Tibial nerve (tissue), 3 donors: ENCODE results near the gene GPR32.

Source experiments
- POLR2A ChIP-seq, 2 donors: fragments of 450-650 bp; IDR thresholded peaks; one replicate each; pipeline ENCODE4 v1.6.1; 2017; ENCODE audit warnings: antibody characterized with exemption in 2 of 2, mild to moderate bottlenecking in 2 of 2, moderate library complexity in 2 of 2
- TF ChIP-seq, protein P1 (sequence below), 5 experiments: fragments of 200-600 bp in 3 of 5; fragments of 450-650 bp in 2 of 5; sonication (generic) in 3 of 5; IDR thresholded peaks; one replicate each; pipeline ENCODE4 v1.5.1; 2016 to 2019; ENCODE audit warnings: antibody characterized with exemption in 5 of 5, mild to moderate bottlenecking in 3 of 5, moderate library complexity in 2 of 5

DNA sequence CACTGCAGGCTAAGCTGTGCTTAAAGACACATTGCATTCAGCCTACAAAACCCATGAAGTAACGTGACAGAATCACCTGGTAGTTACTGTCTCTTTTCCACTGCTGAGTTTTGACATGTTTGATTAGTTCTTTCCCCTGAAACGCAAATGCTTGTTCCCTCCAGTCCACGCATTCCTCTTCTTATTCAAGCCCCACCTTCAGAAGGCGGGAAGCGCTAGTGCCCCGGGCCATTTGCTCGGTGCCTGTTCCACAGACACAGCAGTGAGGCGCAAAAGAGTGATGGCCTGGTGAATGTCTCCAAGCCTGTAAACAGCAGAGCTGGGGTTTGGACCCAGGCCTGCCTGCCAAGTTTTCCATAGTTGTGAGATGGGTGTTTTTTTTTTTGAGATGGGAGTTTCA is 30.8 kb downstream of the GPR32 start:
- TF ChIP-seq, protein P1, sequence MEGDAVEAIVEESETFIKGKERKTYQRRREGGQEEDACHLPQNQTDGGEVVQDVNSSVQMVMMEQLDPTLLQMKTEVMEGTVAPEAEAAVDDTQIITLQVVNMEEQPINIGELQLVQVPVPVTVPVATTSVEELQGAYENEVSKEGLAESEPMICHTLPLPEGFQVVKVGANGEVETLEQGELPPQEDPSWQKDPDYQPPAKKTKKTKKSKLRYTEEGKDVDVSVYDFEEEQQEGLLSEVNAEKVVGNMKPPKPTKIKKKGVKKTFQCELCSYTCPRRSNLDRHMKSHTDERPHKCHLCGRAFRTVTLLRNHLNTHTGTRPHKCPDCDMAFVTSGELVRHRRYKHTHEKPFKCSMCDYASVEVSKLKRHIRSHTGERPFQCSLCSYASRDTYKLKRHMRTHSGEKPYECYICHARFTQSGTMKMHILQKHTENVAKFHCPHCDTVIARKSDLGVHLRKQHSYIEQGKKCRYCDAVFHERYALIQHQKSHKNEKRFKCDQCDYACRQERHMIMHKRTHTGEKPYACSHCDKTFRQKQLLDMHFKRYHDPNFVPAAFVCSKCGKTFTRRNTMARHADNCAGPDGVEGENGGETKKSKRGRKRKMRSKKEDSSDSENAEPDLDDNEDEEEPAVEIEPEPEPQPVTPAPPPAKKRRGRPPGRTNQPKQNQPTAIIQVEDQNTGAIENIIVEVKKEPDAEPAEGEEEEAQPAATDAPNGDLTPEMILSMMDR (IDR thresholded peaks at IDR 0.05): no peak
- no peak for TF ChIP-seq POLR2A (IDR thresholded peaks at IDR 0.05)
